GM21381 (cell line): ENCODE measurements around the gene PLEKHG5.

Source experiments
- ATAC-seq: cut with Tn5 transposase; IDR thresholded peaks from one replicate; pipeline ENCODE4 v1.9.1; 2021; ENCODE audit warnings: mild to moderate bottlenecking, moderate library complexity; ENCODE audit not compliant: unreplicated experiment

Gene PLEKHG5

DNA sequence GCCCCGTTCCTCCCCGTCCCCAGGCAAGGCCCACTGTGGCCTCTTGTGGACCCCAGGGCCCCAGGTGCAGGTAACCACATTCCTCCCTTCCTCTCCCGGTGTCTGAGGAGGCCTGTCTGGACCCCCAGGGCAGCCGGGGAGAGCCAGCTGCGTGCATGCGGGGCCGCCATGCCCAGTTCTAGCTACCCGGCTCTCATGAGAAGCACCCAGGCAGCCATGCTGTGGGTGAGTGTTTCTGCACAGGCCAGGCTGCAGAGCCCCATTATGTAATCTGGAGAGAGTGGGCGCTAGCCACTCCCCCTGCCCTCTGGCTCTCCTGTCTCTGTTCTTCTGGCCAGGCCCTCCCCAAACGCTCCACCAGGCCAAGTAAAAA lies 18.4 kb upstream of the PLEKHG5 start:
- no peak for ATAC-seq

DNA sequence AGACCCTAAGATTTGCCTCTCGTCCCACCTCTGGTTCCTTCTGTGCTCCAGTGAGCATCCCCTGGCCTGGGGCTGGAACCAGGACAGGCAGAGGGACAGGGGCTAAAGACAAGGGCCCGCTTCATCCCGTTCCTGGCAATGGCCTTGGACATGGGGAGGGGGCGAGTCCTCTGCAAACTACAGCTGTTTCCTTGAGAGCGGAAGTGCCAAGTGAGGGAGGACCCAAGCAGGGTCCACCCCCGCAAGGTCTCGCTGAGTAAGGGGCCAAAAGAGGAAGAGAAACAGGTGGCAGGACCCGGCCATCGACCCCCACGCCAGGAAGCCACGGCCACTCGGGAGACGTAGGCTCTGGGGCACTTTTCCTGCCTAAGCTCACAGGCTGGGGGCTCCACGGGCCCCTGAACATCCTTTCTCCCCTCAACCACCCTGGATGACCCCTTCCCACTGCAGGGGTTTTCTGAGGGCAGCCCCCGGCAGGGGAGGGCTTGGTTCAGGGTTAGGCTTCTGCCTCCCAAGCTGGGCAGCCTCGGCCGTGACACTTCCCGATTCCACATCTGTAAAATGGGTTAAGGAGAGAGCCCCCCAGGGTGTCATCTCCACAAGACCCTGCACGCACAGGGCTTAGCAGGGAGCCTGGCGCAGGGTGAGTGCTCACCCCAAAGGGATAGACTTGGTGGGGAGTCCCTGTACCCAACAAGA lies 17.9 kb upstream of the PLEKHG5 start:
- no peak for ATAC-seq

DNA sequence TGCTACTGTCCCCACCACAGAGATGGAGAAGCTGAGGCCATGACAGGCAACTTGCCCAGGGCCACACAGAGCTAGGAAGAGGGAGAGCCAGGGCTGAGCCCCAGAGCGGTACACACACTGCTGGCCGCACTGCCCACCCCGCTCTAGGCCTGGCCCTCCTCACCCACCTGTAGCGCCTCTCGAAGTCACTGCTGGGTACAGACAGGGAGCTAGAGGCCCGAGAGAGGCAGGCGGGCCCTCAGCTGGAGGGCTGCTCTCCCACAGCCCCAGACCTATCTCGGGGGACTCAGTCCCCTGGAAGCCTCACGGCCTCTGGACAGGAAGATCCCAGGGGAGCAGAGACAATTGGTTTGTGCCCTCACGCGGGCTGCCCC lies 17.3 kb upstream of the PLEKHG5 start:
- ATAC-seq, result no peak

DNA sequence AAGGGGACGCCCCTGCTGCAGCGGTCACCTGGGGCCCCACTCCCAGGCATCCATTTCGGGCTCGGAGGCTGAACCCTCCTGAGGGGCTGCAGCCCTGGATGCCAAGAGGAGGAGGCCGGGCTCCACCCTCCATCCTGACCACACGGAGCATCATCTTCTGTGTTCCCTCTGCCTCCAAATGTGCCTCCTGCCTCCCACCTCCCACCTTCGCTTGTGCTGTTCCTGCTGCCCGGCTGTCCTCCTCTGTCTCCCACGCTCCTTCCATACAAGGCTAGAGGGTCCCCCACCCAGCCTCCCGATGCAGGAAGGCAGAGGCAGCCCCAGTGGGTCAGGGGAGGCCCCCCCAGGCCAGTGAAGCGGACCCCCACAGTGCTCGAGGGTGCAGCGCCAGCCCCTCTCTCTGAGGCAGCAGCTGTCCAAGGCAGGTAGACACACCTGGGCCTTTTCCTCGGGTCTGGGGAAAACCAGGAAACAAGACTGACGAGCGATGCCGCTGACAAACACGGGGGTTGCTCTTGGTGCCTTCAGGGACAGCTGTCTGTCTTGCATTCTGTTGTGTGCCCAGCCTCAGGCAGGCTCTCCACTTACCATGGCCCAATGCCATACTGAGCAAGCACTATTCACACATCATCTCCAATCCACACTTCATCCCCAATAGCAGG lies 16.8 kb upstream of the PLEKHG5 start:
- no peak for ATAC-seq

DNA sequence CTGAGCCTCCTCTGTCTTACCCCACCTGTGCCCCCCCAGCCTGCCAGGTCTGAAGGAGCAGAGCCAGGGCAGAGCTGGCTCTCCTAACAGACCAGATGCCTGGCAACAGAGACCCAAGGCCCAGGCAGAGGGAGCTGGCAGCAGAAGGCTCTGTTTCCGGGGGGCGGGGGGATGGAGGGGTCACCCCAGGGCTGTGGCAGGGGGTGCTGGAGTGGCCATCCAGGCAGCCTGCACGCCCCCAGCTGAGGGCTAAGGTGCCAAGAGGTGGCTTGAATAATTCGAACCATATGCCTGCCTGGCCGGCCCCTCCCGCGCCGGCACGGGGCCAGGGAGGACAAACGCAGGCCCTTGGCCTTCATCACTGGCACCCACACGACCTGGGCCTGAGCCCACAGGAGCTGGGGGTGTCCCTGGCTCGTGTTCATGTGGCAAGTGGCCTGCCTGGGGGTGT lies 16.0 kb upstream of the PLEKHG5 start:
- ATAC-seq, result no peak

DNA sequence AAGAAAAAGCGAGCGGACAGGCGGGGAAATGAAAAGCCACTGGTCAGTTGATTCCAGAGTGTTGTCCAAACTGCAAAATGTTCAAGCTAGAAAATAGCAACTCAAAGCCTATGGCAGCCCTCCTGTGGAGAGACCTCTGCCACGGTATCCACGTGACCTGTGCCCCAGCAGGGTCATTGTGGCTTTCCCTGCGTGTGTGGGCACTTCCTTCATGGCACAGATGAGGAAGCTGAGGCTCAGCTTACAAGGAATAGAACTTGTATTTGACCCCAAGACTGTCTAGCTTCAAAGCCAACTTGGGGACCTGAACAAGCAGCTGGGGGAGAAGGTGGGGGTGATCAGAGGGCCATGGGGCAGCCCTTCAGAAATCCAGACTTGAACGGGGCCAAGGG lies 15.6 kb upstream of the PLEKHG5 start:
- no peak for ATAC-seq

DNA sequence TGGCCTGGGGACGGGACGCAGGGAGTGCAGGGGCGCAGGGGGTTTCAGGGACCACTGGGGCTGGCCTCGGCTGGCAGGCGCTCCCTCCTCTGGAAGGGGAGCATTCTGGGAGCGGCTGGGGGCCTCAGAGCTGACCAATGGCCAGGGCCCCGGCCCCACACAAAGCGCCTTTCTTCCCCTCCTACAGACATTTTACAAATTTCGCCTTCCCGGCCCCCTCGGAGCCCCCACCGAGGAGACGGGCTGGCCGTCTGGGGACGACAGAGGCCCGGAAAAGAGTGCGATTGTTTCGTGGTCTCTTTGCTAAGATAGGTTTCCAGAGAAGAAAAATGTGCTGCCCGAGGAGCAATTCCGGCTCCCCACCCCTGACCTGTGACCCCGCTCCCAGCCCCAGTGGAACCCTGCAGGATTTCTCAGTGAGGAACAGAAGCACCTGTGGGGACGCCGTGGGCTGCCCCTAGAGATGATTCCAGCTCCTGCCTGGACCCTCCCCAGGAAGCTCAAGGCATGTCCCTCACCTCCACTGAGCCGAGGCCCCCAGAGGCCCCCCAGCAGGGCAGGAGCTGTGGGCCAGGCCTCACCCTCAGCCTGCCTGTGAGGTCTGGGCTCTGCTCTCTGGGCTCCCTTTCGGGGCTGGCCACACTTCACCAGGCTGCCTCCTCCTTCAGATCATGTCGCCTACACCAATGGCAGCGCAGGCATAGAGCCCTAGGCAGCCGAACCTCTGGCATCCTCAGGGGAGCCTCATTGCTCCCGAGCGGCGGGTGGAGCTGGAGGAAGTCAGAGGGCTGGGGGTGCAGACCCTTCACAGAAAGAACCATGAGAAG lies 15.0 kb upstream of the PLEKHG5 start:
- ATAC-seq, result no peak

DNA sequence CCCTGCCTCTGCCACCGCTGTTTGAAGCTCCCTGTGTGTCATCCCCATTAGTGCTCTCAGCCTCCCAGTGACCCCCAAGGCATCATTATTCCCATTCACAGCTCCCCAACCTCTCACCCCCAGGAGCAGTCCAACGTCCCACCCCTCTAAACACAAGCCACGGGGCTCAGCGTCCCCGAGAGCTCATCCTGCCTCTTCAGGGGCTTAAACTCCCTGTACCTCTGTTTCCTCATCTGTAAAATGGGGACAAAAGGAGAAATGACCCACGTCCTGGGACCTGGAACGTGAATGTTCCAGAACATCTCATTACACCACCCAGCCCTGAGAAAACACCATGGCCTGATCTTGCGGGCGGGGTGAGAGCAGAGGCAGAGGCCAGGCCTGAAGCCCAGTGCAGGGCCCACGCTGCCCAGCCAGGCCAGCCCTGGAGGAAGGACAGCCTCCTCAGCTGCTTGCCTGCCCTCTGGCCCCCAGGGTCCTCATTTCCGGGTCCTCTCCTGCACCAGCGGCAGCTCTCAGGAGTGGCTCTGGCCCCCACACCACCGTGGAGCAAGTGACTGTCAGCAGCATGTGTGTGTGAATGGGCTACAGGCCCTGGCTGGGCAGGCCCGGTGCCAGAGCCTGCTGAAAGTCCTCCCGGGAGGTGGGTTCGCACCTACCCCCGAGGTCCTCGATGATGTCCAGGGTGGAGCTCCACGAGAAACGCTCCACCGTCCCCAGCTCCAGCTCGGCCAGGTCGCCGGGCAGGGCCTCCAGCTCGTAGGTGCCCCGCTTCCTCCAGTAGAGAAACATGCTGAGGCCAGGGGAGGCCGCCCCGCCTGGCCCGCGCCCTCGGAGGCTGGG lies 14.1 kb upstream of the PLEKHG5 start:
- ATAC-seq, result no peak

DNA sequence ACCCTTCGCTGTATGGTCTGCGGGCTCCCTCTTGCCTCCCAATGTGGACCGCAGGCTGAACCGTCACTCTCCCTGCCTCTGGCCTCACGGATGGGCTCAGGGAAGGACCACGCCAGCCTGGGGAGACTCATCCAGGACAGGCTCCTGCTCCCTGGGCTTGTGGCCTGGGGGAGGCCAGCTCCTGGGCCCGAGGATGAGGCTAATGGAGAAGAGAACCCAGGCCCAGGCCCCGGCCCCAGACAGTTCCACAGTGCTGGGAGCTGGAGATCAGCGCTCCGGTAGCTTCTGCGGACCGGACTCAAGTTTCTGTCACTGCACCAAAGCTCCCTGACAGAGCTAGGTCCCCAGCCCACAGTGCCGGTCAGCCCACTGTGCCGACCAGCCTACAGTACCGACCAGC lies 13.4 kb upstream of the PLEKHG5 start:
- no peak for ATAC-seq

DNA sequence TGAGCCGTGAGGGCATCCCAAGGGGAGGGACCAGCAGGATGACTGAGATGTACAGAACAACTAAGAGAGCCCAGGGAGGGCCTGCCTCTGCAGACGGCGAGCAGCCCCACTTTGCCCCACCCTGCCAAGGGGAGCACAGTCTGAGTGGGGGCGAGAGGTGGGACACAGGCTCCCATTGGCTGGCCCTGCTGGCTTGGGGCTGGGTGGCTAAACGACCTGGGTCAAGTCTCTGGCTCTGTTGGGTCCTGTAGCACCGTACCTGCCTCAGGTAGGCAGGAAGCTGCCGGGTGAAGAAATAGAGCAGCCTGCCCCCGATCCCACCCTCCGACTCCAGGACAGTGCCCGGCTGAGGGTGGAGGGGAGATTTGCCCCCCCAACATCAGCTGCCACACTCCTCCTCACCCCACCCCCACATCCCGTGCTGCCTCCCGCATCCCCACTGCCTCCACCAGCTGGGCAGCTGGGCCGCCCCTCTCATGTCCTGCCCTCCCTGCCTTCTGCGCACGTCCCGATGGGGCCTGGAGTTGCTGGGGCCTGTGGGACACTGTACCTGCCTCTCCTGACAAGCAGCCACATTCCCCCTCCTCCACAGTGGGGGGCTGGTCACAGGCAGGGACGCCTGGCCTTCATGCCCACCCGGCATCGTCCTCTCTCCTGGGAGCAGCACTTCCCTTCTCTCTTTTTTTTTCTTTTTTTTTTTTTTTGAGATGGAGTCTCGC lies 12.6 kb upstream of the PLEKHG5 start:
- ATAC-seq, result no peak

DNA sequence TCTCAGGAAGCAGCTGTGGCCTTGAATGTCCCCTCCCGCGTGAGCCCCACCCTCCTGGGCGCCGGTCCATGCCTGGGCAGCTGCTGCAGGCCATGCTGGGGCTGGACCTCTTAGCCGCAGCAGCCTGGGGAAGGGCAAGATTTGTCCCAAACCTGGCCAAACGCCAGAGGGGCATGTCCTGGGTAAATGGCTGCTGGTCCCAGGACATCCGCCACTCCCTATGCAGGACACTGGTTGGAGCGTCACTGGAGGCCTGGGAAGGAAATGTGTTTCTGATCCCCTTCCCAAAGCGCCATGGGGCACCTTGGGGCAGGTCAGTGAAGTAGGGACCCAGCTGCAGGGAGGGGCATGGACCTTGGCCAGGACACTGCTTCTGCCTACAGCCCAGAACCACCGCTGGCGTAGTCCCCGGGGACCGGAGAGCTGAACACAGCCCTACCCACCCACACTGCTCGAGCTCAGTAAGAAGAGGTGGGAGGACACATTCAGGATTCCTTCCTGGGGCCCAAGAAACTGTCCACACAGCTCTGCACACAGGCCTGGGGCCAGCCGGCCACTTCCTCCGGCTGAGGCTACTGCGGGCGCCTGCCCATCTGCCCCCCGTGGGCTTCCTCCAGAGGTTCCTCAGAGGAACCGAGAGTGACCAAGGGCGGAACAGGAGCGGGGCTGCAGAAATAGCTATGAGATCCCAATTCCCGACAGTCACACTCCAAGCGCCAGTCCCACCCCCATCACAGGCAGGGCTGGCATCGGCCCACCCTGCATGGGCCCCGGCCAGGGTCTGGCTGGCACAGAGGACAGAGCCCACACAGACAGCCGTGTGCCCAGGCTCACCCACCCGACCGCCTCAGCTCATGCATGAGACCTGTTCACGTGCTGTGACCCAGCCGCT lies 10.8 kb upstream of the PLEKHG5 start:
- ATAC-seq, result no peak

DNA sequence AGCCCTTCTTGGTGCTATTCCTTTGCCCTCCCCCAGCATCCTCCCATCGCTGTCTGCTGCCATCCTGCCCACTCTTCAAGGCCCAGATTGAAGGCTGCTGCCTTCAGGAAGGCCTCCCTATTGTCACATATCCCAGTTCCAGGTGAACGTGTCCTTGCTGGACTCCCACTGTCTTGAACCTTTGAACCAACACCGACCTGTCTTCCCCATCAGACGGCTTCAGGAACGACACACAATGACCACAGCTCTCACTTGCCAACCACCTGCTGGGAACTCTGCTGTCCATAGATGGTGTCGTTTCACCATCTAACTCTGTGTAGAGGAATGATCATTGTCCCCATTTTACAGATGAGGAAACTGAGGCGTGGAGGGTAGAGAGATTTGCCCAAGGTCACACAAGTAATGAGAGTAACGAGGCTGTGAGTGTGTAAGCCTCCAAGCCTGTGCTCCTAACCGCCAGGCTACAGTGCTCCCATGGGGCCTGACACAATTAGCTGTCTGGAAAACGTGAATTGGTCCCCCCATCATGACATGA lies 9.9 kb upstream of the PLEKHG5 start:
- no peak for ATAC-seq

DNA sequence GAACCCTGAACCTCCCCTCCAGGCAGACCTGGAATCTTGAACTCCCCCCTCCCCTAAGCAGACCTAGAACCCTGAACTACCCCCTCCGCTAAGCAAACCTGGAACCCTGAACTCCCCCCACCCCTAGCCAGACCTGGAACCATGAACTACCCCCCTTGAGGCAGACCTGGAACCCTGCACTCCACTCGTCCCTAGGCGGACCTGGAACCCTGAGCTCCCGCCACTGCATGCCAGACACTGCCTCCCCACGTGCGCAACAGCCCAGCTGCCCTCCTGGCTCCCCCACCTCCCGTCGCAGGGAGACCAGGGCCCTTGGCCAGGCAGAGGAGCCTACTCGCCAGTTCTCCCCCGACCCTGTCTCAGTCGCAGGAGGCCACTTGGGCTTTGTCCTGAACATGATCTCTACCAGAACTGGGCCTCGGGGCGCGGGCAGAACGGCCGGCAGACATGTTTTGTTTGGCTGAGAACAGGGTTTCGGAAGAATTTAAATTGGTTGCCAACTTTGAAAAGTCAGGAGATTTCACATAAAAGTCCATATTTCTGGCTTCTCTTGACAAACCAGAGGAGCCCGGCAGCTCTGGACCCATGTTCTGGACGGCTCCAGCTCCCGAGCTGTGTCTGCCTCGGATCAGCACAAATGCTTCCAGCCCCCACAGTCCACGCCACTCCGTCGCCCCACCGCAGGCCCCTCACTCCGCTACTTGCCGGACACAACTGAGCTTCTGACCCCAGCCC lies 9.2 kb upstream of the PLEKHG5 start:
- ATAC-seq, result no peak

DNA sequence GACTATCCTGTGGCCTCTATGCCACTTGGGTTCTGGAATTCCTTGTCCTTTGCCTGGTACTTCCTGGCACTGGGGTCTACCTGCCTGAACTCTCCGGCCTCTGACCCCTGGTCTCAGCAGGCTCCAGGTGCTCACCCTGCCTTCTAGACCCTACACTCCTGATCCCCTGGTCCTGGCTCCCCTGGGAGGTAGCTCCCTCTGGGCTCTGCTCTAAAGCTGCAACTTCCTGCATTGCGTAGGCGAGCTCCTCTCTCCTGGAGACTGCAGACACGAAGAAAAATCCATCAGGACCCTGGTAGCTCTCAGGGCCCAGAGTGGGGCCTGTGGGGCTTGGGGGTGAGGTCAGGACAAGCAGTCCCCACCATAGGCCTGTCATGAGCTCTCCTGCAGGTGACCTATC lies 7.8 kb upstream of the PLEKHG5 start:
- no peak for ATAC-seq

DNA sequence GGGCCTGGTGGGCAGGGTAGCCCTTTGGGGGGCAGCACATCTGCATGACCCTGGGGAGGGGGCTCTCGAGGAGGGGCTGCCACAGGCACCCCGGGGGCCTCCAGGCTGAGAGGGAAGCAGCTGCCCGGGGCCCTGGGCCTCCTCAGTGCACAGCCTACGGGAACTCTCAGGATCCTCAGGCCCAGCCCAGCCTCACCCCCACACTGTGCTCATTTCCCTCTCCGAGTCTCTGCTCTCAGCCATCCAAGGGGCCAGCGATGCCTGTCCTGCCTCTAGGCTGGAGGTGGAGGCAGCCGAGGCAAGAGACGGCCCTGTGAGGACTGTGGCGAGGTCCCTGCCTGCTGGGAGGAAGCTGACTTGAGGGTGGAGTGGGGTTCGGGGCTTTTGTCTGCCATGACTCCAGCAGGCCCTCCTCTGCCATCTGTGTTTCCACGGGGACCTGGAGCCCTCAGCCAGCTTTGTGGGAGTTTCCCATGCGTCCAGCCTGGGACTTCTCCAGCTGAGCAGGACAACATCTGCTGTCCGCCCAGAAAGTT lies 7.2 kb upstream of the PLEKHG5 start:
- no peak for ATAC-seq

DNA sequence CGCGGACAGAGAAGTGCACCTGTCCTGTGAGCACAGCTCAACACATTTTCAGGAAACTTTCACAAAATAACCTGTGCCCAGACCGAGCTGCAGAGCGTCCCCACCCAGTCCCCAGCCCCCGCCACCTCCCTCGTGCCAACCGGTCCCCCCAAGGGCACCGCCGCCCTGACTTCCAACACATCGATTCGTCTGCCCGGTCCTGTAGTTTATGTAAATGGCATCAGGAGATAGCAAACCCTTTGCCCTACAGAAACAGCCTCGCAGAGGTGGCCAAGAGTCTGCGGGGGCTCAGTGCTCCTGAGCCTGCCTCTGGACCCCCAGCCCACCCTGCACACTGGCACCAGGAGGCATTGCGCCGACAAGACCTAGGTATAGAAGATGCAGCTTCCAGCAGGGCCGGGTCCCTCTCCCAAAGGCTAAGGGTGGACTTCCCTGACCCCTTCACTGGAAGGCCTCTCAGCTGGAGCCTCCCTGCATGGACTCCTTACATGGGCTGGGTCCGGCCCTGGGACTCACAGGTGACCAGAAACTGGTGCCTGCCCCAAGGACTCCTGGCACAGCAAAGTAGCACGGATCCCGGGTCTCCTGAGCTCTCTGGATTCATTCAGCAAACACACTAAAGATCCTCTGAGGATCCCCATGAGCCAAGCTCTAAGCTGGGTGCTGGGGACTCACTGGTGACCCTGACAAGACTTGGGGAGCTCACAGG lies 6.6 kb upstream of the PLEKHG5 start:
- ATAC-seq, result no peak

DNA sequence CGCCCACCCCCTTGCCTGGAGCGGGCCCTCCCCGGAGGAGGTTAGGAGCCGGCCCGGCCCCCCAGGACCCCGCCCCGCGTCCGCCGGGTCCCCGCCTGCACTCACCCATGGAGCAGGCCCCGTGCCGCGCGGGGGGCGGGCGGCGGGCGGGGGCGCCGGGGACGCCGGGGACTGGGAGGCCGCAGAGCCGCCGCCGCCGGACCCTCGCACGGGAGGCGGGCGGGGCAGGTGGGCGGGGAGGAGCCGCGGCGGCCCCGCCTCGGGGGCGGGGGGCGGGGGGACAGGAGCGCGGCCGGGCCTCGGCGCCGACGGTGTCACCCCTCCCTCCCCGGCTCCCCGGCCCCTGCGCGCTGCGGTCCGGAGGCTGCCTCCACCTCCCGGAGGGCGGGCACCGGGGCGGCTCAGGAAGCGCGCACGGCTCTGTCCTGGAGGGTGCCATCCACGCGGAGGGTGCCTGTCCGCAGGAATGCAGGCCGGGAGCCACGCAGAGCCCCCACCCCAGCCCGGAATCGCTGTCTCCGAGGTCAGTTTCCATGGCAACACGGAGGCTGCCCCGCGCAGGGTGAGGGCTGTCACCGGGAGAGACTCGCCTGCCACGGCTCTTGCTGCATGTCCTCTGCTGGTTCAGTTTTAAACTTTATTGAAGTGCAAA lies 5.9 kb upstream of the PLEKHG5 start:
- ATAC-seq, result no peak
